IMR-90 (cell line): ENCODE measurements around the gene PARVG. TPM values are rescaled to one million over a fixed set of nuclear protein-coding genes. Genes with fewer than 3 reads are reported as not detected.
A peak's percentile ranks its signal among the peaks of the same experiment; 100 is the strongest.

Experiments
- ATAC-seq: fragments of 200-7000 bp; cut with Tn5 transposase; 2 replicates; pipeline ENCODE4 v1.9.1; 2020; ENCODE audit warnings: low read depth, mild to moderate bottlenecking, moderate library complexity
- BruUV-seq: library from RNA; stranded (reverse); fragments of 400-500 nt; replicated peaks from 2 replicates; lab custom pipeline; 2021; lab: Mats Ljungman, UMichigan
- CTCF ChIA-PET: fragments of 300-600 bp; formaldehyde crosslinking; extraction: SDS; loops from one replicate; lab custom pipeline; 2021; ENCODE audit warnings: antibody characterized with exemption; lab: Yijun Ruan, JAX
- POLR2A ChIA-PET: fragments of 300-600 bp; sonication (Branson Sonifier 250); formaldehyde crosslinking; loops from one replicate; lab custom pipeline; 2022; ENCODE audit warnings: antibody characterized with exemption; ENCODE audit not compliant: unreplicated experiment; lab: Charles Lee
- DNase-seq: peaks from one replicate; pipeline ENCODE4 v3.0.0; 2013
- H2AFZ ChIP-seq: replicated peaks from 2 replicates; pipeline ENCODE3; 2013; ENCODE audit warnings: low read length, mild to moderate bottlenecking; ENCODE audit not compliant: poor library complexity
- H2AK5ac ChIP-seq: 2 replicates; pipeline ENCODE4 v1.6.1; 2013; ENCODE audit warnings: low read depth, low read length, inconsistent platforms
- H2AK9ac ChIP-seq: replicated peaks from 2 replicates; pipeline ENCODE3; 2013; ENCODE audit warnings: mild to moderate bottlenecking, low read depth, low read length, moderate library complexity; ENCODE audit not compliant: poor library complexity
- H2BK120ac ChIP-seq: 2 replicates; pipeline ENCODE4 v1.6.1; 2013; ENCODE audit warnings: low read depth, low read length, inconsistent platforms
- H2BK15ac ChIP-seq: 3 replicates; pipeline ENCODE4 v1.6.1; 2013; ENCODE audit warnings: low read depth, low read length, inconsistent platforms
- H2BK20ac ChIP-seq: 2 replicates; pipeline ENCODE4 v1.6.1; 2013; ENCODE audit warnings: low read depth, mild to moderate bottlenecking, inconsistent platforms, low read length, moderate library complexity
- H2BK5ac ChIP-seq: 2 replicates; pipeline ENCODE4 v1.6.1; 2013; ENCODE audit warnings: mild to moderate bottlenecking, low read depth, low read length, inconsistent platforms; ENCODE audit not compliant: poor library complexity, severe bottlenecking
- H3K14ac ChIP-seq: replicated peaks from 2 replicates; pipeline ENCODE4 v1.6.1; 2013; ENCODE audit warnings: low read depth, low read length, inconsistent platforms
- H3K18ac ChIP-seq: 2 replicates; pipeline ENCODE4 v1.6.1; 2013; ENCODE audit warnings: low read depth, low read length, control low read depth
- H3K23ac ChIP-seq: 2 replicates; pipeline ENCODE4 v1.6.1; 2013; ENCODE audit warnings: low read depth, low read length, inconsistent platforms
- H3K27ac ChIP-seq: 2 replicates; pipeline ENCODE4 v1.5.1; 2013; ENCODE audit warnings: mild to moderate bottlenecking, control low read depth, low read length; ENCODE audit not compliant: insufficient read depth
- H3K27me3 ChIP-seq: 2 replicates; pipeline ENCODE4 v1.6.1; 2013; ENCODE audit warnings: low read length; ENCODE audit not compliant: control insufficient read depth, insufficient read depth
- H3K36me3 ChIP-seq: 2 replicates; pipeline ENCODE4 v1.6.1; 2013; ENCODE audit warnings: low read length, mixed read lengths; ENCODE audit not compliant: control insufficient read depth, insufficient read depth
- H3K4ac ChIP-seq: 2 replicates; pipeline ENCODE4 v1.6.1; 2013; ENCODE audit warnings: low read depth, low read length, inconsistent platforms
- H3K4me1 ChIP-seq: 2 replicates; pipeline ENCODE4 v1.6.1; 2013; ENCODE audit warnings: low read length, mixed read lengths; ENCODE audit not compliant: control insufficient read depth, insufficient read depth
- H3K4me2 ChIP-seq: 2 replicates; pipeline ENCODE4 v1.6.1; 2013; ENCODE audit warnings: low read depth, mild to moderate bottlenecking, control low read depth, low read length, moderate library complexity
- H3K4me3 ChIP-seq: 2 replicates; pipeline ENCODE4 v1.5.1; 2013; ENCODE audit warnings: low read depth, mild to moderate bottlenecking, control low read depth, low read length, moderate library complexity; ENCODE audit not compliant: insufficient read depth
- H3K56ac ChIP-seq: 2 replicates; pipeline ENCODE4 v1.6.1; 2013; ENCODE audit warnings: low read length, inconsistent platforms; ENCODE audit not compliant: insufficient read depth; ENCODE audit errors: extremely low read depth
- H3K79me1 ChIP-seq, 2 experiments: 2 replicates each; pipeline ENCODE4 v1.6.1; 2013; ENCODE audit warnings: low read length in 2 of 2, inconsistent platforms in 1 of 2, low read depth in 1 of 2
- H3K9ac ChIP-seq: 2 replicates; pipeline ENCODE4 v1.6.1; 2013; ENCODE audit warnings: low read depth, low read length, control low read depth
- H3K9me1 ChIP-seq: 2 replicates; pipeline ENCODE4 v1.6.1; 2013; ENCODE audit warnings: low read length, inconsistent platforms; ENCODE audit not compliant: insufficient read depth
- H3K9me3 ChIP-seq: 2 replicates; pipeline ENCODE4 v1.6.1; 2013; ENCODE audit warnings: low read length; ENCODE audit not compliant: control insufficient read depth, insufficient read depth
- H4K20me1 ChIP-seq: 2 replicates; pipeline ENCODE4 v1.6.1; 2013; ENCODE audit warnings: low read length, inconsistent platforms; ENCODE audit not compliant: insufficient read depth
- H4K5ac ChIP-seq: 2 replicates; pipeline ENCODE4 v1.6.1; 2013; ENCODE audit warnings: mild to moderate bottlenecking, low read depth, low read length, control low read depth
- H4K8ac ChIP-seq, 2 experiments: 2 replicates each; pipeline ENCODE4 v1.6.1; 2013; ENCODE audit warnings: low read depth in 2 of 2, low read length in 2 of 2, control low read depth in 1 of 2, inconsistent platforms in 1 of 2
- H4K91ac ChIP-seq: 2 replicates; pipeline ENCODE4 v1.6.1; 2013; ENCODE audit warnings: low read depth, low read length, inconsistent platforms; ENCODE audit not compliant: insufficient read depth
- CEBPB ChIP-seq: IDR thresholded peaks from 2 replicates; pipeline ENCODE4 v1.6.1; 2012; ENCODE audit warnings: low read depth, low read length, improper control_type of control experiment
- CHD1 ChIP-seq: IDR thresholded peaks from 2 replicates; pipeline ENCODE4 v1.6.1; 2012; ENCODE audit warnings: low read depth, low read length, improper control_type of control experiment
- RCOR1 ChIP-seq: IDR thresholded peaks from 2 replicates; pipeline ENCODE4 v1.6.1; 2012; ENCODE audit warnings: mild to moderate bottlenecking, low read length, improper control_type of control experiment; ENCODE audit not compliant: insufficient replicate concordance
- WGBS, 2 experiments: methylation state at CpG; one replicate each; pipeline versions ENCODE4 v1.1.5 to v1.1.7; 2013; ENCODE audit warnings: missing lambda C conversion rate in 2 of 2; ENCODE audit not compliant: insufficient read length in 1 of 2; ENCODE audit errors: extremely low coverage in 2 of 2; 5-methylcytosine and 5-hydroxymethylcytosine counted together
- dilution Hi-C: fragments of 300-500 bp; cut with HindIII; formaldehyde crosslinking; loops from one replicate; pipeline ENCODE4 v1.14.3; 2018; ENCODE audit warnings: low sequenced_read_pairs; ENCODE audit not compliant: unreplicated experiment
- in situ Hi-C: fragments of 300-500 bp; cut with MboI; formaldehyde crosslinking; loops from 3 replicates; pipeline ENCODE4 v1.14.3; 2019; ENCODE audit warnings: low sequenced_read_pairs, inconsistent platforms, mixed read lengths
- intact Hi-C: fragments of 100-400 bp; cut with micrococcal nuclease; formaldehyde crosslinking; loops from 2 replicates; pipeline ENCODE4 v1.10.0; 2022
- polyA plus RNA-seq, 3 experiments: library from polyadenylated mRNA; depleted of rRNA; stranded (reverse); fragments of >200 nt; gene quantifications; 2 replicates each; pipeline ENCODE4 v1.2.3, GENCODE V29; 2012; ENCODE audit warnings: low replicate concordance in 1 of 3
- total RNA-seq: library from RNA; depleted of rRNA; stranded (reverse); fragments of >200 nt; gene quantifications from 2 replicates; pipeline ENCODE4 v1.2.3, GENCODE V29; 2012

The PARVG gene
- total and polyA plus RNA-seq, 2 of the 4 experiments (the other 2 are of a cell fraction), result not detected

GRCh38 chr22:44244265-44244822, 63.6 kb downstream of the PARVG start:
- Histone ChIP-seq H3K4me3 (no peak overlapping the region), H3K79me1 (no peaks in the 10 kb centered on the region), H3K9me1 (no peaks in the 10 kb centered on the region), H2BK20ac (no peak overlapping the region), H4K20me1 (no peaks in the 10 kb centered on the region), H2BK15ac (no peak overlapping the region), H4K5ac (no peak overlapping the region), H3K14ac (no peak overlapping the region), H2AFZ (no peak overlapping the region), H3K9ac (no peak overlapping the region), H3K9me3 (peaks cover under 1% of the 10 kb centered on the region; the same call in 1 of the 2 replicates), H3K4me1 (no peaks in the 10 kb centered on the region), H3K56ac (no peak overlapping the region), H2AK5ac (no peak overlapping the region), H3K27ac (no peak overlapping the region), H2AK9ac (no peak overlapping the region), H3K36me3 (peaks cover 2% of the 10 kb centered on the region; the same call in 1 of the 2 replicates), H2BK5ac (no peak overlapping the region), H3K23ac (no peak overlapping the region), H2BK120ac (no peak overlapping the region), H3K18ac (no peak overlapping the region), H4K8ac (no peak overlapping the region), H4K91ac (no peak overlapping the region), H3K4ac (no peak overlapping the region), H3K4me2 (no peak overlapping the region), H3K27me3 (no peaks in the 10 kb centered on the region; the same call in none of the 2 replicates)
- ChIA-PET CTCF (no interaction called here), POLR2A (no interaction called here)
- dilution Hi-C loops (no loop called here), intact Hi-C loops (no loop called here), in situ Hi-C loops (no loop called here)
- ATAC-seq (no peak), DNase-seq (no peak)
- TSS peak; percentile 21 for BruUV-seq
- TF ChIP-seq CHD1, result no peak
- no peak for TF ChIP-seq CEBPB
- no peak for TF ChIP-seq RCOR1
- WGBS, 2 experiments, result 81% methylated on average over 6 of the region's 9 CpGs; no CpG with 5 or more reads in 1 of the 2 experiments
